MCF 10A (cell line): Measurements from ENCODE around the gene CD69. TPM values are rescaled to one million over a fixed set of nuclear protein-coding genes. Genes with fewer than 3 reads are reported as not detected.

Experiments used
- BruUV-seq: library from RNA; stranded (reverse); fragments of 400-500 nt; replicated peaks from 2 replicates; lab custom pipeline; 2021; lab: Mats Ljungman, UMichigan
- CTCF ChIA-PET: fragments of 300-600 bp; sonication (Branson Sonifier 250); formaldehyde crosslinking; extraction: SDS; loops from one replicate; lab custom pipeline; 2021; ENCODE audit warnings: antibody characterized with exemption, inconsistent platforms; lab: Yijun Ruan, JAX
- POLR2A ChIA-PET: fragments of 300-600, 350-650 bp; sonication (Branson Sonifier 250); formaldehyde crosslinking; extraction: SDS; loops from one replicate; lab custom pipeline; 2020; ENCODE audit warnings: antibody characterized with exemption, inconsistent platforms; lab: Yijun Ruan, JAX
- DNase-seq: peaks from one replicate; pipeline ENCODE4 v3.0.0-alpha.2; 2018; ENCODE audit not compliant: unreplicated experiment
- H3K27ac Mint-ChIP-seq: one replicate; pipeline ENCODE4 v1.8.0; 2022; ENCODE audit warnings: mild to moderate bottlenecking, low read depth, mixed read lengths; ENCODE audit not compliant: unreplicated experiment
- H3K27me3 Mint-ChIP-seq: one replicate; pipeline ENCODE4 v1.8.0; 2022; ENCODE audit warnings: mixed read lengths; ENCODE audit not compliant: insufficient read depth, unreplicated experiment
- H3K36me3 Mint-ChIP-seq: one replicate; pipeline ENCODE4 v1.8.0; 2022; ENCODE audit warnings: mild to moderate bottlenecking, moderate library complexity, mixed read lengths; ENCODE audit not compliant: insufficient read depth, unreplicated experiment
- H3K4me1 Mint-ChIP-seq: one replicate; pipeline ENCODE4 v1.8.0; 2022; ENCODE audit warnings: mixed read lengths; ENCODE audit not compliant: insufficient read depth, unreplicated experiment
- H3K4me3 Mint-ChIP-seq: one replicate; pipeline ENCODE4 v1.8.0; 2022; ENCODE audit warnings: mild to moderate bottlenecking, moderate library complexity, mixed read lengths; ENCODE audit not compliant: unreplicated experiment
- H3K9me3 Mint-ChIP-seq: one replicate; pipeline ENCODE4 v1.8.0; 2022; ENCODE audit warnings: mixed read lengths; ENCODE audit not compliant: unreplicated experiment
- CTCF ChIP-seq: fragments of 200-600 bp; IDR thresholded peaks from one replicate; pipeline ENCODE4 v1.8.0; 2022; ENCODE audit warnings: antibody characterized with exemption, mild to moderate bottlenecking; ENCODE audit not compliant: unreplicated experiment
- intact Hi-C: fragments of 100-400 bp; cut with micrococcal nuclease; formaldehyde crosslinking; loops from 2 replicates; pipeline ENCODE4 v1.14.1; 2022
- total RNA-seq: library from RNA; stranded (reverse); gene quantifications from 2 replicates; pipeline ENCODE4 v1.2.3, GENCODE V29; 2022

Gene CD69
- total RNA-seq, 1 experiment from 2014 or later: not detected

- no peaks in the 10 kb centered on the region for H3K9me3 Mint-ChIP-seq
- ChIA-PET CTCF (interaction anchor here (0.9 to 5.2 kb wide), 4 partner anchors 41 to 55 kb away, joined by 9 to 67 read pairs (median 18); no protein-coding TSS in a partner anchor), POLR2A (interaction anchor here (0.7 to 1.5 kb wide), 2 partner anchors 45 to 48 kb away, joined by 3 read pairs; no protein-coding TSS in a partner anchor)
- H3K4me3 Mint-ChIP-seq: no peak overlapping the region
- H3K36me3 Mint-ChIP-seq: no peaks in the 10 kb centered on the region
- no peak overlapping the region for H3K27ac Mint-ChIP-seq
- no peaks in the 10 kb centered on the region for H3K4me1 Mint-ChIP-seq
- no TSS peak for BruUV-seq
- no peak for DNase-seq
- intact Hi-C loops: no loop called here
- H3K27me3 Mint-ChIP-seq: no peaks in the 10 kb centered on the region
- no peak for TF ChIP-seq CTCF
Observed at GRCh38 chr12:9796971-9797370, 36.3 kb upstream of the CD69 start.

- Mint-ChIP-seq H3K4me1 (no peaks in the 10 kb centered on the region), H3K4me3 (no peak overlapping the region), H3K27ac (no peak overlapping the region), H3K36me3 (no peaks in the 10 kb centered on the region), H3K9me3 (no peaks in the 10 kb centered on the region), H3K27me3 (no peaks in the 10 kb centered on the region)
- POLR2A ChIA-PET: no interaction called here
- no TSS peak for BruUV-seq
- intact Hi-C loops: no loop called here
- CTCF ChIA-PET: interaction anchor here (3.2 to 5.2 kb wide), 2 partner anchors 49 to 54 kb away, joined by 14 to 22 read pairs; no protein-coding TSS in a partner anchor
- no peak for TF ChIP-seq CTCF
- no peak for DNase-seq
Observed at GRCh38 chr12:9796346-9796745, 35.6 kb upstream of the CD69 start.

DNA sequence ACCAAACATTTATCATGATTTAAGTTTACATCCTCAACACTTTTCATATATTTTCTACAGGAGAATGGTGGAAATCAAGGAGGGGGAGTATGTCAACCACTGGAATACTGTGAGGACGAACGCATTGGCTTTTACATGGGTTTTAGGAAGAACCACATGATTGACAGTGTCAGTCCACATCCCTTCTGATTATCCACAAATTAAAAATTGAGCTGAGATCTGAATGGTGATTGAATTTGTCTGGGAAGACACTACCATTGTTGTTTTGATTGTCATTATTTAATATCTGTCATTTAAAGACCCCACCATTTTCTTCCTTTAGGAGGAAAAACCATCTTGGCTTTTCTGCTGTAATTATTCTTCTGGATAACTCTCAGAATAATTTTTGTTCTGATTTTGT lies 35.2 kb upstream of the CD69 start:
- no peak for TF ChIP-seq CTCF
- H3K36me3 Mint-ChIP-seq: no peaks in the 10 kb centered on the region
- no peak overlapping the region for H3K27ac Mint-ChIP-seq
- H3K4me3 Mint-ChIP-seq: no peak overlapping the region
- DNase-seq: no peak
- ChIA-PET CTCF (interaction anchor here (0.6 to 3.2 kb wide), 2 partner anchors 19 to 49 kb away, joined by 3 to 14 read pairs; no protein-coding TSS in a partner anchor), POLR2A (no interaction called here)
- intact Hi-C loops: no loop called here
- BruUV-seq: no TSS peak
- H3K27me3 Mint-ChIP-seq: no peaks in the 10 kb centered on the region
- H3K4me1 Mint-ChIP-seq: no peaks in the 10 kb centered on the region
- no peaks in the 10 kb centered on the region for H3K9me3 Mint-ChIP-seq

DNA sequence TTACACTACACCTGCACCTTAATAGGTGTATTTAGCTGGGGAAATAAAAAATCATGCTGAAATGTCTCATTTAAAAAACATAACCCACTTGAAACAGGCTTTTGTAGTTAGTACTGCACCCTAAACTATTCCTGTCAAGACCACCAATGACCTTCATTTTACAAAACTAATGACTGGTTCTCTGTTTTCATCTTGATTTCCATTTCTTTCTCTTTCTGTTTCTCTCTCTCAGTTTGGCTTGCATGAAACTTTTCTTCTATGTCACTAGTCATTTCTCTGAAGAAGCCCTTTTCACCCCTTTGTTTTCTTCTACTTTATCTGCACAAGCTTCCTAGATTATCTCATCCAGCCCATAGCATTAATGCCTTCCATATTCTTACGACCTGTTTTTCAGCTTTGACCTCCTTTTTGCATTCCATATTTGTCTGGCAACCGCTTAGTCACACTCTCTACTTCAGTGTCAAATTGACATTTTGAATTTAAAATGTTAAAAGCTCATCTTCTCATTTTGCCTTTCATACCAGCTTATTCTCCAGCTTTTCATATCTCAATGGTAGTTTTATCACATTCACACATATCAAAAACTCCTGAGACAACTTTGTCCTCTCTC lies 33.9 kb upstream of the CD69 start:
- CTCF ChIA-PET: interaction anchor here (0.6 to 1.5 kb wide), 6 partner anchors 14 to 113 kb away, joined by 3 to 9 read pairs (median 4); no protein-coding TSS in a partner anchor

More for the DNA sequence above, 33.9 kb upstream of the CD69 start:
- intact Hi-C loops: no loop called here
- Mint-ChIP-seq H3K27ac (no peak overlapping the region), H3K4me3 (no peak overlapping the region), H3K9me3 (no peaks in the 10 kb centered on the region), H3K27me3 (no peaks in the 10 kb centered on the region), H3K36me3 (no peaks in the 10 kb centered on the region), H3K4me1 (no peaks in the 10 kb centered on the region)
- TF ChIP-seq CTCF: no peak
- BruUV-seq: no TSS peak
- POLR2A ChIA-PET: interaction anchor here (0.7 kb wide), 1 partner anchor 144 kb away, joined by 4 read pairs; no protein-coding TSS in a partner anchor
- no peak for DNase-seq
